ENCODE results near the gene MMP21.
A peak's percentile ranks its signal among the peaks of the same experiment; 100 is the strongest.

MMP21 gene

DNA sequence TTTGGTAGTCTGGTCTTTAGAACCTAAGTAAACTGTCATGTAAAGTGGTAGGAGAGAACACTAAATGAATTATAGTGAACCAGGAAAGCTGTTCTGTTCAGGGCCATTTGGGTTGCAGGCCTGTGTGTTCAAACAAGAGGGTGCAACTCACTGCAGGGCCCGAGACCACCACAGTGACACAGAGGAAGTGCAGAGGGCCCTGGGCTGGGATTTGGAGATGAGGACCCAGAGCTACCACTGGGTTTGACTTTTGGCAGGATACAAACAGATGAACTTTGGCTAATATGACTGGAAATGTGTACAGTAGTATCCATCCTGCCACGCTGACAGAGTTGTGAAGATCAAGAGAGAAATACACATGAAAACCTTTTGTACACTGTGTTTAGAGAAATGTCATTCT is 9.8 kb downstream of the MMP21 start:
- no peak for DNase-seq

DNA sequence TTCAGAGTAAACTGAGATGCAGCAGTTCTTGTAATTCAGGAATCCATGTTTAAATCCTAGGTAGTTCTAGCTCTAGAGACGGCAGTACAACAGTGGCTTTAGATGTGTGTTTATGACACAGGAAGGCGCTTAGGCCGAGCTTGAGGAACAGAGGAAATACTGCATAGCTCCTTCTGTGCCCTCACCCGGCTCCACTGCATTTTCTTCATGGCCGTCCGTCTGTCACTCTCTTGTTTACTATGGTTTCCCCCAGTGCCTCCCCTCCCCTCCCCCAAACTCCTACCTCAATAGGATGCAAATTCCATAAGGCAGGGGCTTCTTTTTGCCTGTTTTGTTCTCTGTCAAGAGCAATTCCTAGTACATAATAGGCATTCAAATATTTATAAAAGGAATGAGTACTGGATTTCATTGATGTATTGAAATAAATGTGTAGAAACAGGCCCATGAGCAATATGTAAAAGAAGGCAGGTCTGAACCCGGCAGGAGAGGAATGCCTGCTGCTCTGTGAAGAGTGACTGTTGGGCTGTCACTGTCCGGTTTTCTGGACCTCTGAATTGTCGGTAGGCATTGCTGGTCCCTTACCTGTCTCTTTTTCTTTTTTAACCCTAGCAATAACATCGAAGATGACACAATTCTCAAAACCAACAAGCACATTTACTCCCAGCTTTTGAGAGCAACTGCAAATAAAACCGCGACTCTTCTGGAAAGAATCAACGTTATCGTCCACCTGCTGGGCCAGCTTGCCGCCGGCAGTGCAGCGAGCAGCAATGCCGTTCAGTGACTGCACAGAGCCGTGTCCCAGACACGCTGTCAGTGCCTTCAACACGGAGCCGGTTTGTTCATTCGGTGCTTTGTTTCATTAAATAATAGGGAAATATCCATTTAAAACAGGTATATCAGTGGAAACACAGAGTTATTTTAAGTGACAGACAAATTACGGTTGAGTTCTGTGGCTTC is 12.7 kb downstream of the MMP21 start:
- no peak for DNase-seq

DNA sequence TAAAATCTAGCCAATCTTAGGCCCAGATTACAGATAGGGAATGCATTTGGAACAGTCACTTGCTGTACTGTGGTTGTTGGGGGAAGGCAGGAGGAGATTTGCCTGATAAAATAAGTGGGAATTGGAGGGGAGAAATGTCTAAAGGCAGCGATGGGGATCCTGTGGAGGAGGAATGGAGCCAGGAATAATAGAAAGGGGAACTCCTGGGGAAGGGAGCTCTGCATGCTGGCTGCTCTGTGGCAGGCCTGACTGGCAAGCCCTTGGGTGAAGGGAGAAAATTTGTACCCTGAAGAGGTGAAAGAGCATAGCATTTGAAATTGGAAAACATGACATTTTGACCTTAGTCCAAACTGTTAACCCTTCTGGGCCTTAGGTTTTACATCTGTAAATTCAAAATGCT is 13.7 kb downstream of the MMP21 start:
- DNase-seq = no peak

DNA sequence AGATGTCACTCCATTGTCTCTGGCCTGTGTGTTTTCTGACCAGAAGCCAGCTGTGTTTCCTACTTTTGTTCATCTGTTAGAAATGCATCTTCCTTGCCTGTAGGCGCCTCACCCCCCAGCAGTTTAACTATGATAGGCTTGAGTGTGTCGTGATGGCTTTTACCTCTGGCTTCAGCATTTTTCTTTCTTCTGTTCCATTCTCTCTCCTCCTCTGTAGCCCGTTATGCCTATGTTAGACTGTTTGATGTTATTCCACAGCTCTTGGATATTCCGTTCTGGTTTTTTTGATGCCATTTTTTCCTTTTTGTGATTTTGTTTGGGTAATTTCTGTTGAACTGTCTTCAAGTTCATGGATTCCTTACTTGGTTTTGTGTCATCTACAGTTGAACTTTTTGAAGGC is 17.9 kb downstream of the MMP21 start:
- DNase-seq = no peak

DNA sequence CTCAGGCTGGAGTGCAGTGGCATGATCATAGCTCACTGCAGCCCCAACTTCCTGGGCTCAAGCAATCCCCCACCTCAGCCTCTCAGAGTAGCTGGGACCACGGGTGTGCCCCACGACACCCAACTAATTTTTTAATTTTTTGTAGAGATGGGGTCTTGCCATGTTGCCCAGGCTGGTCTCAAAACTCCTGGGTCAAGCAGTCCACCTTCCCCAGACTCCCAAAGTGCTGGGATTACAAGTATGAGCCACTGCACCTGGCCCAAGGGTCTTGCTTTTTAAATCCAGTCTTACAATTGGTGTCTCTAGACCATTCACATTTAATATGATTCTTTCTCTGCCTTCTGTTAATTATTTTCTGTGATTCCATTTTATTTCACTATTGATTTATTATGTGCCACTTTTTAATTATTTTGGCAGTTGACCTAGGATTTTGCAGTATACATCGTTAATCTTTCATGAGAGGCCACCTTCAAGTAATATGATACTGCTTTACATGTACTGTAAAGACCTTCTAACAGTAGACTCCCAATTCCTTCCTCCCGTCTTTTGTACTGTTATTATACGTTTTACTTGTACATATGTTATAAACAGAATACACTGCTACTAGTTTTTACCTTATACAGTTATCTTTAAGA is 18.7 kb downstream of the MMP21 start:
- no peak for DNase-seq

DNA sequence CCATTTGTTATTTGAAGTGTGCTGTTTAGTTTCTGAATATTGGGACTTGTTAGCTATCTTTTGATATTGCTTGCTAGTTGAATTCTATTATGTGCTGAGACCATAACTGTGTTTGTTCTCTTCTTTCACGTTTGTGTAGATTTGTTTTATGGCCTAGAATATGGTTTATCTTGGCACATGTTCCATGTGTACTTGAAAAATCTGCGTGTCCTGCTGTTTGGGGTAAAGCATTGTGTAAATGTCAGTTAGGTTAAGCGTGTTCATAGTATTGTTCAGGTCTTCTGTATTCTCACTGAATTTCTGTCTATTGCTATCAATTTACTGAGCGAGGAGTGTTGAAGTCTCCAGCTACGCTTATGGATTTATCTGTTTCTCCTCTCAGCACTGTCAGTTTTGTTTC is 19.4 kb downstream of the MMP21 start:
- no peak for DNase-seq

DNA sequence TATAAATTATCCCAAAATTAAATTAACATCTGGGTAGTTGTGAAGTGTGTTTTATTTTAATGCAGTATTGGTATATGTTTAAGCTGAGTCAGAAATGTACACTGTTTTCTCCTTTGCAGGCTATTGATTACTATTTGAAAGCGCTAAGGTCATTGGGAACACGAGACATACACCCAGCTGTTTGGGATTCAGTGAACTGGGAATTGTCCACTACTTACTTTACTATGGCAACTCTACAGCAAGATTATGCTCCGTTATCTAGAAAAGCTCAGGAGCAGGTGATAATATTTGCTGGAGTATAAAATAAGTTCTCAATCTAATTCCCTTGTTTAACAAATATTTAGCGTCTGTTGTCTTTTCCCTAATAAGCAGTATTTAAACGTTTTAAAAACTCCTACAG is 28.2 kb downstream of the MMP21 start:
- DNase-seq = no peak

DNA sequence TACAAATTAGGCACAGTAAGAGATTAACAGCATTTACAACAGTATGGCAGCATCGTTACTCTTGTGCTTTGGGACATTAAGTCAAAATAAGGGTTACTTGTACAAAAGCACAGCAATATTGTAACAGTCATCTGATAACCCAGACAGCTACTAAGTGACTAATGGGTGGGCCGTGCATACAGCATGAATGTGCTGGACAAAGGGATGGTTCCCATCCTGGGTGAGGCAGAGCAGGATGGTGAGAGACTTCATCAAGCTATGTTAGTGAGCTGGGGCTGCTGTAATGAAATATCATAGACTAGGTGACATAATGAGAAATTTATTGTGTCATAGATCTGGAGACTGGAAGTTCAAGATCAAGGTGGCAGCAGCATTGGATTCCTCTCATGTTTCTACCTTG is 30.7 kb downstream of the MMP21 start:
- DNase-seq = no peak

DNA sequence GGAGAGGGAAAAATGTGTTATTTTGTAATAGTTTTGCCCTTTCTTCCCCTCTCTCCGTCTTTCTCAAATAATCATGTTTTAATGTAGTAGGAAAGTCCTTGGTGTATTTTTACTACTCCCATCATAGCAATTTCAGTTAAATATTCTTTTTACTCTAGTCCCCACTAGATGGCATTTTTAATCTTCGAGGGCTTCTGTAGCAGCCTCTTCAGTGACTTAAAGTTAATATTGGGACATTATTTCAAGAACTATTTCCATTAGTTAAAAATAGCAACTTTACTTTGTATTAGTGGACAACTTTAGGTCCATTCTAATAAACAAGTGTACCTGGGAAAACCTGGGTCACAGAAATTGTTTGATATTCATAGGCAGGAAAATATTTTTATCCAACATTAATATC is 33.2 kb downstream of the MMP21 start:
- no peak for DNase-seq

DNA sequence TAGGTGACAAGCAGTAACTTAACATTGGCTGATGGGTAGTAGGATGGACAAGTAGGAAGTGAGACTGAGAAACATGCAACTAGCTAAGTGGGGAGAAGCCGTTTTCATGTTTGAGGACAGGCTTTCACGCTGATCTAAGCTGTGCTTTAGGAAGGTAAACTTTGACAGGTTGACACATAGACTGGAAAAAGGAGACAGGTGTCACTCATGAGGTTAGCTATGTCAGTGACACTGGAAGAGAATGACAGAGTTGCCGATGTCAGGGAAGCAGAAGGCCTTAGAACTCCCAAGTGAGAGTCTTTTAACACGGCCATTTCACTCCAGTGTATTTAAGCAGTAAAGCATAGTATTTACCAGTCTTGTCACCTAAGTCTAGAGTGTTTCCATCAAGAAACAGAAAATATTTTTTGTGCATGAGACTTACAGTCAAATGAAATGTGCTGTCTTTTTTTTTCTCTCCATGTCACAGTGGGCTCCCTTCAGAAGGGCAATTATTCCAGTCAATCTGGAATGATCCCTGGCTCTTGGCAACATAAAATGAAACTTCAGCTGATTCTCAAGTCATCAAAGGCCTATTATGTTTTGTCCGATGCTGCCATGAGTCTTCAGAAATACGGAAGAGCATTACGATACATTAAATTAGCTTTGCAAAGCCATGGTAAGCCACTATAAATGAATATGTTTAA is 35.5 kb downstream of the MMP21 start:
- DNase-seq = no peak

DNA sequence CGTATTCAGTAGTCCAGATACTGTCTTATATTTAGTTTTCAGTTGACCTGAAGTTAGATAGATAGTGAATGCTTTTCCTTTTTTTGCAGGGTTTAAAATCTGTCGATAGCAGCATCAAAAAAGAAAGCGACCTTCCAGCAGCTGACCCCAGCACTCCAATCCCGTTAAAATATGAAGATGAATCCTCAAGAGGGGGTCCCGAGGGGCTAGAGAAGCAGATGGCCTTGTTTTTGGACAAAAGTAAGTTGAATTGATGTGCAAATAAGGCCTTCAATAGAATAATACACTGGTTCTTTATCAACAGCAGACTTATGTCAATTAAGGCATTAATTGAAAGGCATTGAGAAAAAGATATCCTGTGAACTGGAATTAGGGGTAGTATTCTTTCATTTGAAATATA is 37.4 kb downstream of the MMP21 start:
- no peak for DNase-seq

DNA sequence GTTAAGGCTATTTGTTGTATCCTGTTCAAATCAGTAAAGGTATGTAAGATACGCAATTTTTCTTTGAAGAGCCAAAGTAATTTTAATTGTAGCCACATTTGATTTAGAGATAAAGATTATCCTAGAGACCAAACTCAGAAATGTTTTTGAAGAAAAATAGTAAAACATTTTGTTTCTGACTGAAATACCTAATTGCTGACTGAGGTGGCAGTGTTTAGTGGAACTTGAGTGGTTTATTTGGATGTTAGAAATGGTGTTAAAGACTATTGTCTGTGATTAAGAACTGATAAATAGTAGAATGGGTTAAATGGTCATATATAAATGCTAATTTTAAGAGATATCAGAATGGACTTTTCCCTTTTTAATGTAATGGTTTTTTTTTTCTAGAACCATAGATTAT is 40.8 kb downstream of the MMP21 start:
- DNase-seq = no peak

DNA sequence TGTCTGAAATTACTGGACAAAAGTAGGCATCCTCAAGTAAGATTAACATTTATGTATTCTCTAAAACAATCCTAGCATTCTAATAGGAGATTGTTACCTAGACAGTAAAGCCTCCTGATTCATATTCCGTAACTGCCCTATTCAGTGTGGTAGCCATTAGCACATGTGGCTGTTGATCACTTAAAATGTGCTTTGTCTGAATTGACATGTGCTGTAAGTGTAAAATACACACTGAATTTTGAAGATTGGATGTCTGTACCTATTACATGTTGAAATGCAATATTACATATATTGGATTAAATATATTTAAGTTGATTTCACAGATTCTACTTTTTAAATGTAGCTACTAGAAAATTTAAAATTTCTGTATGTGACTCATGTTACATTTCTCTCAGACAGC is 41.5 kb downstream of the MMP21 start:
- DNase-seq = no peak

DNA sequence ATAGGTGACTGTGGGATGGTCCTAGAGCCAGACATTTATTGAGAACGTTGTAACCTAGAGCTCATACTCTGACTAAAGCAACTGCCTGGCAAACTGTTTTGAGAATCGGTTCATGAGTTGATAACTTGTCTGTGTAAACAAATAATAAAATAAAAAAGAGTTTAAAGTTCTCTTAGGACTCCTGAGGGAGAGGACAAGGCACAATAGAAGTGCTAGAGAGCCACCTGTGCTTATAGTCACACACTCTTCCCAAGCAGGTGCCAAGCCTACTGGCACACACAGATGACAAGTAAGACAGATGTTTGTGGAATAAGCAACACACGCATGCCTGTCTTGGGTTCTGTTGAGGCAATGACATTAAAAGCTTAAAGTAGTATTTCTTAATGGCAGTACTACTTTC is 48.2 kb downstream of the MMP21 start:
- no peak for DNase-seq

DNA sequence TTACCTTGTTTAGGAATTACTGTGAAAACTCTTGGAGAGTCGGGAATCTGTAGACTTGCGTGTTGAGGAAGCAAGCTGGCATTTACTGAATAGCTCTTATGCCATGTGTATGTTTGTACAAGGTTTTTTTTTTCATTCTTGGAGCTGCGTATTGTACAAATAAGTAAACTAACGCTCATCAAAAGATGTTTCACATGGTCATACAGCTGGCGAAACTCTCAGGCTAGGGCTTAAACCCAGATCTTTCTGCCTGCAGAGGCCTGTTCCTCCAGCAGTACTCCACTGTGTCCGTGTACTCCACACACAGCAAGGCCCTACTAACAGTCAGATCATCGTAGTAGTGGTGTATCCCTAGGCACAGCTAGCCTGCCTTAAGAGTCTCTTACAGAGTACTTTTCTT is 48.7 kb downstream of the MMP21 start:
- no peak for DNase-seq

DNA sequence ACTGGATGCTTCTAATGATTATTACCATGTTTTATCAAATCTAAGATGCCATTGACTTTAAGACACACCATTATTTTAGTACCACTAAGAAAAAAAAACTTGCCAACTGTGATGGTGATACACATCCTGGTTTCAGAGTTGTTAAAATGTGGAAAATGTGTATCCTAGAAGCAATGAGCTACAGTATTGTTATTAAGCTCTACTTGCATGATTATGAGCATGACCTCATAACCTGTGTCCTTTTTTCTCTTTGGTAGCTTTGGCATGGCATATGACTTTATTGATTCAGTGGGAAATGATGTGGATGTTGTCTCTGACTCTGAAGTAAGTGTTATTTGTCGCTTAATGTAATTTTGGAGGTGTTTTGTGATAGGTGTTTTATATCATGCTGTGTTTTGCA is 52.8 kb downstream of the MMP21 start:
- DNase-seq = no peak

DNA sequence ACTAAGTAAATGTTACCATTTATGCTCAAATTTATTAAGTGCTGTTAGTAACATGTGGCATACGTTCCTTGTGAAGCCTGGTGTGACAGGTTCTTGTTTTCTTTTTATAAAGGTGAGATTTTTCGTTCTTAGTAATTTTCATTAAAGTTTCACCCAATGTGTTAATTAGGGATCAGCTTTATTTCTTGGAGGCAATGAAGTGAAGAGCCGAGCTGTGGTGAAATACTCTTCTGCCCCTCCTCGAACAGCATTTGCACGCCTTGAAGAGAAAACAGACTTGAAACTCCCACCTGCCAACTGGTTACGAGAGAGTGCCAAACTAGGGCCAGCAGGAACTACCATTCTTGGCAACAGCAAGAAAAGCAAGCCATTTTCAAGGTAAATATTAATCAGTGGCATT is 54.6 kb downstream of the MMP21 start:
- no peak for DNase-seq

DNA sequence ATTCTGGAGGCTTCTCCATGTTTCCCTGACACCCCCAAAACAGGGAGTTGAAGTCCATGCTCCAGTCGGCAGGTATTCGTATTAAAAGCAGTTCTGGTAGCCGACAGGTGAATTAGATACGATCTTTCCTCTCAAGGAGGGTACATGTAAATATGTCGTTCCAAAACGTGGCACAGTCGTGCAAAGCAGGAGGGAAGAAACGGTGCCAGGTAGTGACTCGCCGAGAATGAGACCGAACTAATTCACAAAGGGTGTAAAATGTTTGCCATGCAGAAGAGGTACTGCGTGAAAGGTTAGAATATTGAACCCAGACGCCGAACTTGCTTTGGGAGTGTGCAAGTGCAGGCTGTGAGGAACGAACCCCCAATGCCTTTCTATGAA is 55.6 kb downstream of the MMP21 start:
- DNase-seq = no peak

DNA sequence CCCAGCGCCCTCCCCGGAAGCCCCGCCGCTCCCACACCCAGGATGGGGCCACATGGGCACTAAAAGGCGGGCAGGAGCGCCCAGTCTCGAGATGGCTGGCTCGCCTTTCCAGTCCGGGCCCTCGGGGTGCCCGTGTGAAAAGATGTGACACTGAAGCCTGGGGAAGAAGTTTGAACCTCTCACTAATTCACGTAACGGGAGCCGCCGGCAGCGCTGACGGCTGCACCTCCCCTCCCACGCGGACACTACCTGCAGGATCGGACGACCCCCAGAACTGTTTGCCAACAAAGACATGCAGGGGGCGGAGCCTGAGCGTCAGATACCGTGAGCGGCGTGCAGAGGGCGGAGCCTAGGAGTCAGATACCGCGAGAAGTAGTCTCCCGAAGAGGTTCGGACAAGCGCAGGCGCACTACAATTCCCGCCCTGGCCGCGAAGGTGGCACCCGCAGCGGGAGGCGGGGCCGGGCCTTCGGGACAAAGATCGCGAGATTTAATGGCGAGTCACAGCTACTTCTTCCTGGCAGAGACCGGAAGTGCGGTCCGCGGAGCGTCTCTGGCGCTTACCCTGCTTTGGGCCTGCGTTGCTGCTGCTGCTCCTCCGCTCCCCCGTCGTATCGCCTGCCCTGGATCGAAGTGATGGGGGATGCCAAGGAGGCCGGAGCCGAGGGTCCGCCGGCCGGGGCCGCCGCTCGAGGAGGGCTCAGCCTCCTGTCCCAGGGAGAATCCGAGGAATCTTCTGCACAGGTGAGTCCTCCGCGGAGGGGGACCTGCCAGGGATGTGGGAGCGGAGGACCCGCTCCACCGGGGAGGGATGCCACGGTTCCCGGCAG is 56.2 kb downstream of the MMP21 start, which contains the start of gene EDRF1:
TSS of gene EDRF1 (plus strand) at position 537 of the 829 bp plus-strand sequence. CDS start at position 636, 99 bp downstream.
- peak; percentile 97 for DNase-seq

All from right kidney (tissue), 1 donor.